Gastroesophageal sphincter (tissue), 4 donors: Measurements from ENCODE around the gene RTN4IP1. TPM values are rescaled to one million over a fixed set of nuclear protein-coding genes. Genes with fewer than 3 reads are reported as not detected.

Experiments used
- ATAC-seq: fragments of 150-250 bp; one replicate; pipeline ENCODE4 v1.9.1; 2016; ENCODE audit warnings: mild to moderate bottlenecking, moderate library complexity
- H3K27ac ChIP-seq, 4 donors: fragments of 200-600 bp; sonication (generic) in 3 of 4; 1 replicate in 3 of 4; 2 replicates in 1 of 4; pipeline ENCODE4 v1.5.1; 2016 to 2019
- H3K27me3 ChIP-seq: fragments of 200-600 bp; sonication (generic); one replicate; pipeline ENCODE4 v1.5.1; 2019
- H3K36me3 ChIP-seq, 2 donors: fragments of 200-600 bp; sonication (generic); one replicate each; pipeline ENCODE4 v1.5.1; 2019; ENCODE audit warnings: control low read depth in 1 of 2
- H3K4me1 ChIP-seq, 3 donors: fragments of 200-600 bp; sonication (generic); 1 replicate in 2 of 3; 2 replicates in 1 of 3; pipeline ENCODE4 v1.5.1; 2016 to 2019; ENCODE audit warnings: control low read depth in 2 of 3
- H3K4me3 ChIP-seq, 2 donors: fragments of 200-600 bp; sonication (generic); one replicate each; pipeline ENCODE4 v1.5.1; 2019; ENCODE audit warnings: mild to moderate bottlenecking in 1 of 2, moderate library complexity in 1 of 2
- H3K9me3 ChIP-seq, 3 donors: fragments of 200-600 bp; sonication (generic); one replicate each; pipeline ENCODE4 v1.5.1; 2017 to 2019; ENCODE audit warnings: control low read depth in 2 of 3
- CTCF ChIP-seq, 4 experiments: fragments of 200-600 bp in 2 of 4; fragments of 450-650 bp in 2 of 4; sonication (generic) in 1 of 4; IDR thresholded peaks; one replicate each; pipeline ENCODE4 v1.5.1; 2017 to 2019; ENCODE audit warnings: antibody characterized with exemption in 4 of 4, mild to moderate bottlenecking in 2 of 4, moderate library complexity in 2 of 4
- EP300 ChIP-seq: sonication (generic); formaldehyde crosslinking; IDR thresholded peaks from one replicate; pipeline ENCODE4 v1.6.1; 2017; ENCODE audit warnings: antibody characterized with exemption, mild to moderate bottlenecking
- POLR2A ChIP-seq, 2 donors: fragments of 450-650 bp; IDR thresholded peaks; one replicate each; pipeline ENCODE4 v1.6.1; 2017; ENCODE audit warnings: antibody characterized with exemption in 2 of 2, mild to moderate bottlenecking in 2 of 2, moderate library complexity in 1 of 2
- POLR2AphosphoS5 ChIP-seq: sonication (generic); formaldehyde crosslinking; IDR thresholded peaks from one replicate; pipeline ENCODE4 v1.6.1; 2017; ENCODE audit warnings: antibody characterized with exemption
- WGBS, 2 donors: methylation state at CpG; one replicate each; pipeline ENCODE4 v1.1.5; 2018; ENCODE audit warnings: low coverage in 1 of 2; 5-methylcytosine and 5-hydroxymethylcytosine counted together
- total RNA-seq, 4 donors: library from RNA; depleted of rRNA; stranded (reverse); fragments of >200 nt; gene quantifications; one replicate each; pipeline ENCODE4 v1.1.0, GENCODE V29; 2016

The RTN4IP1 gene
- total RNA-seq, 4 donors from 2014 or later: 2.3 to 5.3 (median 3.5) TPM

GRCh38 chr6:106611030-106611429 is 18.3 kb downstream of the RTN4IP1 start:
- no peaks in the 10 kb centered on the region for H3K27me3 ChIP-seq
- no peaks in the 10 kb centered on the region for H3K9me3 ChIP-seq
- H3K4me1 ChIP-seq: no peaks in the 10 kb centered on the region
- TF ChIP-seq POLR2AphosphoS5 (no peak), POLR2A (IDR thresholded peaks at IDR 0.05) (no peak), EP300 (no peak), CTCF (IDR thresholded peaks at IDR 0.05) (no peak)
- H3K36me3 ChIP-seq: peaks cover 0 to 30% of the 10 kb centered on the region in 2 donors
- ATAC-seq: no peak
- WGBS, 2 donors: 87 to 89% methylated on average over 2 of the region's 2 CpGs
- H3K27ac ChIP-seq: no peak overlapping the region
- no peak overlapping the region for H3K4me3 ChIP-seq

GRCh38 chr6:106609699-106610098 is 19.6 kb downstream of the RTN4IP1 start:
- H3K4me3 ChIP-seq: no peak overlapping the region
- 71% methylated on average over 4 to 6 of the region's 6 CpGs for WGBS, 2 donors
- peaks cover 0 to 24% of the 10 kb centered on the region in 2 donors for H3K36me3 ChIP-seq
- ATAC-seq: no peak
- no peaks in the 10 kb centered on the region for H3K9me3 ChIP-seq
- no peak overlapping the region for H3K27ac ChIP-seq
- no peaks in the 10 kb centered on the region for H3K27me3 ChIP-seq
- TF ChIP-seq POLR2AphosphoS5: no peak
- no peak for TF ChIP-seq POLR2A (IDR thresholded peaks at IDR 0.05)
- TF ChIP-seq EP300: no peak
- TF ChIP-seq CTCF (IDR thresholded peaks at IDR 0.05): no peak
- no peaks in the 10 kb centered on the region for H3K4me1 ChIP-seq

DNA sequence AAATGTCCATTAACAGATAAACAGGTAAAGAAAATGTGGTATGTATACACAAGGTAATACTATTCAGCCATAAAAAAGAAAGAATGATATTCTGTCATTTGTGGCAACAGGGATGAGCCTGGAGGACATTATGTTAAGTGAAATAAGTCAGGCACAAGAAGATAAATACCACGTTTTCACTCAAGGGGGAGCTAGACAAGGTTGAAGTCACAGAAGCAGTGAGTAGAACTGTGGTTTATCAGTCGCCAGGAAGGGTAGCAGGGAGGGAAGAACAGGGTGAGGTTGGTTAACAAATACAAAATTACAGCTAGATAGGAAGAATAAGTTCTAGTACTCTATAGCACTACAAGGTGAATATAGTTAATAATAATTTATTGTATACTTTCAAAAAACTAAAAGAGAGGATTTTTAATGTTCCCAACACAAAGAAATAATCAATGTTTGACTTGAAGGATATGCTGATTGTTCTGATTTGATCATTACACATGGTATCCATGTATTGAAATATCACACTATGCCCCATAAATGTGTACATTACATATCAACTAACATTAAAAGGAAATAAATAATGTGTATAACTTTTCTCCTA is 21.1 kb downstream of the RTN4IP1 start:
- 14 to 21% methylated on average over 2 of the region's 2 CpGs for WGBS, 2 donors
- H3K4me3 ChIP-seq: no peak overlapping the region
- ATAC-seq: no peak
- H3K36me3 ChIP-seq: peaks cover 0 to 13% of the 10 kb centered on the region in 2 donors
- H3K9me3 ChIP-seq: no peaks in the 10 kb centered on the region
- H3K4me1 ChIP-seq: no peaks in the 10 kb centered on the region
- H3K27me3 ChIP-seq: no peaks in the 10 kb centered on the region
- TF ChIP-seq POLR2A (IDR thresholded peaks at IDR 0.05) (no peak), CTCF (IDR thresholded peaks at IDR 0.05) (peak in 3 of 4 experiments; percentile 37 to 38 (median 38))
- H3K27ac ChIP-seq: no peak overlapping the region

DNA sequence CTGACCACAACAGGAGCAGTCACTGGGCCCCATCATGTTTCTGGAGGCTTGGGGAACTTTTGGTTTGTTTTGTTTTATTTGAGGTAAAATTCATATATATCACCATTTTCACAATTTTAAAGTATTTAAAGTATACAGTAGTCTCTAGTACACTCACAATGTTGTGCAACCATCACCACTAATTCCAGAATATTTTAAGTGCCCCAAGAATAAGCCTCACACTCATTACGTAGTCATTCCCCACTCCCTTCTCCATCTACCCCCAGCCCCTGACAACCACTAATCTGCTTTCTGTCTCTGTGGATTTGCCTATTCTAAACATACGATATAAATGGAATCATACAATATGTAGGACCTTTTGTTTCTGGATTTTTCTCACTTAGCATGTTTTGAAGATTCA is 29.0 kb downstream of the RTN4IP1 start:
- Histone ChIP-seq H3K4me1 (no peaks in the 10 kb centered on the region), H3K27ac (no peak overlapping the region), H3K9me3 (no peaks in the 10 kb centered on the region), H3K36me3 (peaks cover 0 to 16% of the 10 kb centered on the region in 2 donors), H3K27me3 (no peaks in the 10 kb centered on the region), H3K4me3 (no peak overlapping the region)
- ATAC-seq: no peak
- TF ChIP-seq CTCF (IDR thresholded peaks at IDR 0.05) (no peak), EP300 (no peak), POLR2A (IDR thresholded peaks at IDR 0.05) (no peak), POLR2AphosphoS5 (no peak)
- 88 to 91% methylated on average over 2 of the region's 2 CpGs for WGBS, 2 donors

DNA sequence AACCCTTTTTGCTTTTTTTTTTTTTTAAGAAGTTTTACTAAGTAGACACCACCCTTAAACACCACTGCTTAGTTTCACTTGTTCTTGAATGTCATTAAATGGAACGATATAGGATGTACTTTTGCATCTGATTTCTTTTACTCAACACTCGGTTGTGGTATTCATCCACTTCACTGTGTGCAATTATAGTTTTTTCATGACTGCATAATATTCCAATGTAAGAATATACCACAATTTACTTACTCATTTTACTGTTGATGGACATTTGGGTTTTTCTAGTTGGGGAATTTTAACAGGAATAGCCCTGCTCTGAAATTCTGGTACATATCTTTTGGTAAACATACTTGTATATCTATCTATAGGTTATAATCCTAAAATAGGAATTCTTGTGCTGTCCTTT is 29.9 kb downstream of the RTN4IP1 start:
- no peak for TF ChIP-seq CTCF (IDR thresholded peaks at IDR 0.05)
- no peak for TF ChIP-seq EP300
- no peak for TF ChIP-seq POLR2A (IDR thresholded peaks at IDR 0.05)
- TF ChIP-seq POLR2AphosphoS5: no peak
- peaks cover 0 to 12% of the 10 kb centered on the region in 2 donors for H3K36me3 ChIP-seq
- no peak overlapping the region for H3K4me3 ChIP-seq
- 45 to 100% methylated on average over 1 to 2 of the region's 2 CpGs for WGBS, 2 donors
- no peaks in the 10 kb centered on the region for H3K4me1 ChIP-seq
- no peak overlapping the region for H3K27ac ChIP-seq
- H3K9me3 ChIP-seq: no peaks in the 10 kb centered on the region
- H3K27me3 ChIP-seq: no peaks in the 10 kb centered on the region
- ATAC-seq: no peak
